ENCODE data around the gene LRMDA.
A peak's percentile ranks its signal among the peaks of the same experiment; 100 is the strongest.

Gene LRMDA

DNA sequence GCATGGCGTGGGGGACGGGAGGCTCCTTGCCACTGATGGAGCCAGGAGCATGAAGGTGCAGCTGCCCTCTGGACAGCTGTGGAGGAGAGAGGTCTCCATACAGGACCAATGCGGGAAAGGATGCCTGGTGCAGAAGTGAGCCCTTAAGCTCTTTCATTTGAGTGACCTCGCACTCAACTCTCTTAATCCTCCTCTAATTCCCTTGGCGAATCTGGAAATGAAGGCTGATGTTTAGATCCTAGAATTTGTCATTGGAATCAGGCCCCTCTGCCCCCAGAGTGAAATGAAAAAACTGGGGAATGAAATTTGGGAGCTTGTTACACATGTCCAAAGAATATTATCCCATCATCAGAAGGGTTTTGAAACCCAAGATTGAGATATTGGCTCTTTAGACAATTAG, 639.5 kb downstream of the LRMDA start:
- Histone ChIP-seq H3K4me3 (no peak overlapping the region), H3K4me1 (peaks cover 0 to 31% (median 12%) of the 10 kb centered on the region in 4 donors), H3K9me3 (no peaks in the 10 kb centered on the region), H3K36me3 (no peaks in the 10 kb centered on the region), H3K27ac (peak overlapping the region; percentile 19 to 52), H3K27me3 (no peaks in the 10 kb centered on the region)
- TF ChIP-seq, protein P1, sequence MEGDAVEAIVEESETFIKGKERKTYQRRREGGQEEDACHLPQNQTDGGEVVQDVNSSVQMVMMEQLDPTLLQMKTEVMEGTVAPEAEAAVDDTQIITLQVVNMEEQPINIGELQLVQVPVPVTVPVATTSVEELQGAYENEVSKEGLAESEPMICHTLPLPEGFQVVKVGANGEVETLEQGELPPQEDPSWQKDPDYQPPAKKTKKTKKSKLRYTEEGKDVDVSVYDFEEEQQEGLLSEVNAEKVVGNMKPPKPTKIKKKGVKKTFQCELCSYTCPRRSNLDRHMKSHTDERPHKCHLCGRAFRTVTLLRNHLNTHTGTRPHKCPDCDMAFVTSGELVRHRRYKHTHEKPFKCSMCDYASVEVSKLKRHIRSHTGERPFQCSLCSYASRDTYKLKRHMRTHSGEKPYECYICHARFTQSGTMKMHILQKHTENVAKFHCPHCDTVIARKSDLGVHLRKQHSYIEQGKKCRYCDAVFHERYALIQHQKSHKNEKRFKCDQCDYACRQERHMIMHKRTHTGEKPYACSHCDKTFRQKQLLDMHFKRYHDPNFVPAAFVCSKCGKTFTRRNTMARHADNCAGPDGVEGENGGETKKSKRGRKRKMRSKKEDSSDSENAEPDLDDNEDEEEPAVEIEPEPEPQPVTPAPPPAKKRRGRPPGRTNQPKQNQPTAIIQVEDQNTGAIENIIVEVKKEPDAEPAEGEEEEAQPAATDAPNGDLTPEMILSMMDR (IDR thresholded peaks at IDR 0.05), result no peak
- intact Hi-C loops (cut with DNase I; ENCODE audit: low total_unique reads), result no loop called here
- DNase-seq, result no peak

DNA sequence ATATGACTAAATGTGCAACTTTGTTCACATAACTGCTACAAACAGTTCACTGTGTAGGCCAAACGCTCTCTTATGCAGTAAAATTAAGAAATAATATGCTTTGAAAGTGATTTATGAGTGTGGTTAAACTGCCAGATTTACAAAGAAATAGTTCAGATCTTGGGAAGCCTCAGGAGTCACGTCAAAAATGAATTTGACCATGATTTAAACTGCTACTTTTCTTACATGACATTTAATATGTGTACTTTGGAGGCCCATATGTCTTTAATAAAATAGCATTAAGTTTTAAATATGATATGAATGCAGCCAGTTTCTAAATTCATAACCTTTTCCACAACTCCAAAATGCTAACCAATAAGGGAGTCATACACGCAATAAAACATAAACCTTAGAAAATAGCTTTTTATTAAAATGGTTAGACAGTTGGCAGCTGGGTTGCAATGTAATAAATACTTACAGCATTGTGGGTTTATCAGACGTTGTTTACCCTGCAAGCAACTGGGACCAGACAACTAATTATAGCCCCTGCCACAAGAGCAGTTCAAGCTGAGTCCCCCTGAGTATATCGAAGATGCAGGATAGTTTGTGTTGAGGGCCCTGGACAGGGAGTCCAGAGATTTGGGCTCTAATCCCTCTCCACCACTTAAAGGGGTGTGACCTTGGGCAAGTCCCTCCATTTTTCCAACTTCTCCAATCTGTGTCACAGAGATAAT, 640.4 kb downstream of the LRMDA start:
- Histone ChIP-seq H3K27ac (peak overlapping the region; percentile 19 to 52), H3K4me3 (no peak overlapping the region), H3K36me3 (no peaks in the 10 kb centered on the region), H3K27me3 (no peaks in the 10 kb centered on the region), H3K9me3 (no peaks in the 10 kb centered on the region), H3K4me1 (peaks cover 0 to 31% (median 12%) of the 10 kb centered on the region in 4 donors)
- intact Hi-C loops (cut with DNase I; ENCODE audit: low total_unique reads), result no loop called here
- no peak for DNase-seq
- TF ChIP-seq, protein P1 (IDR thresholded peaks at IDR 0.05), result no peak

DNA sequence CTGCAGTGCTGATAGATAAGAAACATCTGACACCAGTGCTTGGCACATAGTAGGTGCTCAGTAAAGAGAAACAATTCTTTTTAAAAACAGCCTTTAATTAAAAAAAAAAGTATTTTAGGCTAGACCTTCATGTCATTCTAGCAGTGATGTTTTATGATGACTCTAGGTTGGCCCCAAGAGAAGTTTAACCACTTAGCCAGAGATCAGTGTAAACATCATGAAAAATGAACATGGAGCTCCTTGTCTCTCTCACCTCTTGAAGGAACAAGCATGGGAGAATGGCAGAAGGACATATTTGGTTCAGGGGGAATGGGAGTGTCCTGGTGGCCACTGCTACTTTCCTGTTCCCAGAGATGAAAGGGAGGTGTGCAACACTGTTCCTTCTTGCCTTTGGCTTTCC, 641.0 kb downstream of the LRMDA start:
- Histone ChIP-seq H3K4me1 (peaks cover 0 to 31% (median 12%) of the 10 kb centered on the region in 4 donors), H3K9me3 (no peaks in the 10 kb centered on the region), H3K27ac (peak overlapping the region in 1 of 2 donors; percentile 52), H3K4me3 (no peak overlapping the region), H3K36me3 (no peaks in the 10 kb centered on the region), H3K27me3 (no peaks in the 10 kb centered on the region)
- intact Hi-C loops (cut with DNase I; ENCODE audit: low total_unique reads), result no loop called here
- no peak for DNase-seq
- TF ChIP-seq, protein P1 (IDR thresholded peaks at IDR 0.05), result no peak

DNA sequence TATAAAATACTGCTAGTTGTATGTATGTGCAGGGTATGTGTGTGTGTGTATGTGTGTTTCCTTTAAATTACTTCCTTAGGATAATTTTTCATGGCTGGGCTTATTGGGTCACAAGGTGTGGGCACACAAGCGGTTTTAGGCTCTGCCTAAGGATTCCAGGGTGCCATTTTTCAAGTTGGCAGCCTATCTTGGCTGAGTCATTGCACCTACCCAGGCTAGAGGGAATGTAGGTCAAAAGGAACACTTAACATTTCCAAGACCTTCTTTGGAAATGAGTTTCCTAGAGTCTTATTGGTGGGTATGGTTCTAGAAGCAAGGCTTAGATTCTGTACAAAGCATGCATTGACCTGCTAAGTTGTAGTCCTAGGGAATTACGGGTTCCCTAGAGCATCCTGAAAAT, 642.1 kb downstream of the LRMDA start:
- Histone ChIP-seq H3K27ac (no peak overlapping the region), H3K4me3 (no peak overlapping the region), H3K27me3 (no peaks in the 10 kb centered on the region), H3K9me3 (no peaks in the 10 kb centered on the region), H3K4me1 (peaks cover 0 to 31% (median 12%) of the 10 kb centered on the region in 4 donors), H3K36me3 (no peaks in the 10 kb centered on the region)
- intact Hi-C loops (cut with DNase I; ENCODE audit: low total_unique reads), result no loop called here
- DNase-seq, result no peak
- TF ChIP-seq, protein P1 (IDR thresholded peaks at IDR 0.05), result no peak

DNA sequence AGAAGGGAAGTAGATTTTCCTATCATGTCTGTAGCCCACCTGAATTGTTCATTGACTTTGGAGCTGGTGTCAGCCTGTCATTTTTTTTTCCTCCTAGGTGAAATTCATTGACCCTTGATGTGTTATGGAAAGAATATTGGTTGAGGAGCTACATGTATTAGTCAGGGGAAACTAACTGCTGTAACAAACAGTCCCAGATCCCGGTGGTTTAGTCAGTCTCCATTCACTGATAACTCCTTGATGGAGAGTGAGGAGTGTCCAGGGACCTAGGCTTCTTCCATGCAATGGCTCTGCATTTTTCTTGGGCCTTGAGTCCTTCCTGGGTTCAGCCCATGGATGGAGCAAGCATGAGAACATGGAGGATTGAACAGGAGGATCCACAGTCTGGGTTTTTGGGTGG, 643.2 kb downstream of the LRMDA start:
- DNase-seq, result no peak
- intact Hi-C loops (cut with DNase I; ENCODE audit: low total_unique reads), result no loop called here
- Histone ChIP-seq H3K36me3 (no peaks in the 10 kb centered on the region), H3K4me1 (peaks cover 0 to 28% (median 12%) of the 10 kb centered on the region in 4 donors), H3K27me3 (no peaks in the 10 kb centered on the region), H3K4me3 (no peak overlapping the region), H3K27ac (no peak overlapping the region), H3K9me3 (no peaks in the 10 kb centered on the region)
- TF ChIP-seq, protein P1 (IDR thresholded peaks at IDR 0.05), result no peak

All from tibial artery (tissue), 4 donors.